HepG2 (cell line): ENCODE measurements around the gene ADAMTS4. TPM values are rescaled to one million over a fixed set of nuclear protein-coding genes. Genes with fewer than 3 reads are reported as not detected.

Source experiments
- BCL6 ChIP-seq: IDR thresholded peaks from 2 replicates; pipeline ENCODE4 v1.6.1; 2016; ENCODE audit warnings: missing genetic modification reagents, missing compliant biosample characterization
- CREM ChIP-seq, 2 experiments: sonication (generic) in 1 of 2; formaldehyde crosslinking in 1 of 2; IDR thresholded peaks; 2 replicates each; pipeline versions ENCODE4 v1.4.0 to v1.6.1; 2016 to 2020; ENCODE audit warnings: antibody characterized with exemption in 1 of 2, mild to moderate bottlenecking in 1 of 2, missing genetic modification reagents in 1 of 2
- FOXP1 ChIP-seq, 2 experiments: fragments of 450-650 bp in 1 of 2; IDR thresholded peaks; 2 replicates each; pipeline ENCODE4 v1.6.1; 2017 to 2018; ENCODE audit warnings: antibody characterized with exemption in 1 of 2
- JUND ChIP-seq: sonication (generic); formaldehyde crosslinking; IDR thresholded peaks from 2 replicates; pipeline ENCODE4 v1.8.0; 2022; ENCODE audit warnings: mild to moderate bottlenecking, missing genetic modification reagents
- KDM5B ChIP-seq: sonication (generic); formaldehyde crosslinking; IDR thresholded peaks from 2 replicates; pipeline ENCODE4 v1.4.0; 2020; ENCODE audit warnings: missing genetic modification reagents, mild to moderate bottlenecking, borderline replicate concordance
- KLF15 ChIP-seq: sonication (generic); formaldehyde crosslinking; IDR thresholded peaks from 2 replicates; pipeline ENCODE4 v1.8.1; 2023; ENCODE audit warnings: borderline replicate concordance, mild to moderate bottlenecking, inconsistent platforms, missing genetic modification reagents, mixed read lengths
- MAFK ChIP-seq, 2 experiments: IDR thresholded peaks in 1 of 2; conservative IDR thresholded peaks in 1 of 2; 2 replicates each; pipeline ENCODE4 v1.6.1; 2011; ENCODE audit warnings: improper control_type of control experiment in 2 of 2, low read length in 2 of 2
- NFATC3 ChIP-seq: sonication (generic); formaldehyde crosslinking; IDR thresholded peaks from 2 replicates; pipeline ENCODE4 v1.5.1; 2020; ENCODE audit warnings: mild to moderate bottlenecking, missing genetic modification reagents
- NFKB2 ChIP-seq: sonication (generic); formaldehyde crosslinking; IDR thresholded peaks from 2 replicates; pipeline ENCODE4 v1.4.0; 2020; ENCODE audit warnings: missing genetic modification reagents, borderline replicate concordance
- PHF8 ChIP-seq: sonication (generic); formaldehyde crosslinking; IDR thresholded peaks from 2 replicates; pipeline ENCODE4 v1.5.0; 2020; ENCODE audit warnings: missing genetic modification reagents
- RBM39 ChIP-seq: fragments of 200-400 bp; formaldehyde crosslinking; IDR thresholded peaks from one replicate; pipeline ENCODE4 v1.6.1; 2018; ENCODE audit warnings: antibody characterized with exemption, mild to moderate bottlenecking, low read depth, low read length; ENCODE audit not compliant: poor library complexity, severe bottlenecking
- SP4 ChIP-seq: sonication (generic); formaldehyde crosslinking; IDR thresholded peaks from 2 replicates; pipeline ENCODE4 v1.8.1; 2023; ENCODE audit warnings: mild to moderate bottlenecking, missing genetic modification reagents
- SYNCRIP ChIP-seq: fragments of 200-400 bp; formaldehyde crosslinking; IDR thresholded peaks from 2 replicates; pipeline ENCODE4 v1.6.1; 2018; ENCODE audit warnings: mild to moderate bottlenecking, low read depth, low read length; ENCODE audit not compliant: insufficient read depth
- TIGD3 ChIP-seq: sonication (generic); formaldehyde crosslinking; IDR thresholded peaks from 2 replicates; pipeline ENCODE4 v1.5.1; 2020; ENCODE audit warnings: mild to moderate bottlenecking, missing genetic modification reagents, borderline replicate concordance
- ZNF225 ChIP-seq: sonication (generic); formaldehyde crosslinking; IDR thresholded peaks from 2 replicates; pipeline ENCODE4 v1.4.0; 2020; ENCODE audit warnings: mild to moderate bottlenecking, missing genetic modification reagents
- ZNF333 ChIP-seq: sonication (generic); formaldehyde crosslinking; IDR thresholded peaks from 2 replicates; pipeline ENCODE4 v1.4.0; 2020; ENCODE audit warnings: mild to moderate bottlenecking, missing genetic modification reagents, borderline replicate concordance
- ZNF547 ChIP-seq: sonication (generic); formaldehyde crosslinking; IDR thresholded peaks from 2 replicates; pipeline ENCODE4 v1.5.1; 2020; ENCODE audit warnings: mild to moderate bottlenecking, missing genetic modification reagents
- ZNF549 ChIP-seq: sonication (generic); formaldehyde crosslinking; IDR thresholded peaks from 2 replicates; pipeline ENCODE4 v1.5.0; 2020; ENCODE audit warnings: missing genetic modification reagents
- ZNF562 ChIP-seq: sonication (generic); formaldehyde crosslinking; IDR thresholded peaks from 2 replicates; pipeline ENCODE4 v1.8.0; 2022; ENCODE audit warnings: missing genetic modification reagents, borderline replicate concordance
- ZNF746 ChIP-seq: sonication (generic); formaldehyde crosslinking; IDR thresholded peaks from 2 replicates; pipeline ENCODE4 v1.8.0; 2022; ENCODE audit warnings: mild to moderate bottlenecking, missing genetic modification reagents
- polyA plus RNA-seq, 8 experiments: library from polyadenylated mRNA; depleted of rRNA in 3 of 8; stranded (reverse) in 7 of 8; unstranded in 1 of 8; fragments of >200 nt; fragmentation: Illumina TruSeq in 4 of 8; extraction: Trizol in 4 of 8; gene quantifications; 2 replicates each; pipeline versions ENCODE4 v1.2.1 to v1.2.3, GENCODE V29; 2011 to 2016; ENCODE audit warnings: low read depth in 4 of 8, missing spikeins in 1 of 8, mixed read lengths in 1 of 8; ENCODE audit not compliant: insufficient read depth in 1 of 8
- total RNA-seq, 5 experiments: library from RNA; depleted of rRNA; stranded (reverse); fragments of >200 nt; fragmentation: Illumina TruSeq; extraction: Trizol; gene quantifications; 2 replicates each; pipeline ENCODE4 v1.2.3, GENCODE V29; 2016; ENCODE audit warnings: low read depth in 1 of 5
- TF ChIP-seq, protein P1 (sequence below): sonication (generic); formaldehyde crosslinking; IDR thresholded peaks from 2 replicates; pipeline ENCODE4 v1.4.0; 2020; ENCODE audit warnings: missing genetic modification reagents, borderline replicate concordance
- TF ChIP-seq, protein P2 (sequence below): sonication (generic); formaldehyde crosslinking; IDR thresholded peaks from 2 replicates; pipeline ENCODE4 v1.4.0; 2020; ENCODE audit warnings: missing genetic modification reagents

ADAMTS4 gene
- total and polyA plus RNA-seq, 2 of the 13 experiments (the other 11 are each of a cell fraction or from before 2014, with no cell fraction given): 0.51 to 1.7 TPM

GRCh38 chr1:161225534-161226319 is 26.9 kb upstream of the ADAMTS4 start, which contains the start of gene TOMM40L (continued):
- TF ChIP-seq NFATC3 (CRISPR knock-in tag) (no peak), SYNCRIP (no peak), BCL6 (CRISPR knock-in tag) (no peak; the same call in 1 of the 2 replicates), ZNF225 (CRISPR knock-in tag) (no peak), CREM (IDR thresholded peaks at IDR 0.05) (peak; percentile 67; the same call in 1 of the 2 replicates), CREM (CRISPR knock-in tag; IDR thresholded peaks at IDR 0.05) (no peak), ZNF547 (CRISPR knock-in tag) (0 out of 2 replicates have a peak, but pooled peaks have one; percentile 6), ZNF549 (no peak), FOXP1 (IDR thresholded peaks at IDR 0.05) (no peak), FOXP1 (CRISPR knock-in tag; IDR thresholded peaks at IDR 0.05) (no peak), JUND (CRISPR knock-in tag) (no peak), PHF8 (peak; percentile 16; the same call in 1 of the 2 replicates), RBM39 (no peak), ZNF746 (CRISPR knock-in tag) (no peak), MAFK (conservative IDR thresholded peaks at IDR 0.05 in 1 of 2, IDR thresholded peaks at IDR 0.05 in 1 of 2; ENCODE audit: low read length in 2 of 2) (no peak), ZNF562 (CRISPR knock-in tag) (no peak), SP4 (CRISPR knock-in tag) (no peak), KDM5B (CRISPR knock-in tag) (no peak), KLF15 (no peak), NFKB2 (CRISPR knock-in tag) (no peak), ZNF333 (CRISPR knock-in tag) (no peak), TIGD3 (CRISPR knock-in tag) (no peak)
- TF ChIP-seq, protein P1, sequence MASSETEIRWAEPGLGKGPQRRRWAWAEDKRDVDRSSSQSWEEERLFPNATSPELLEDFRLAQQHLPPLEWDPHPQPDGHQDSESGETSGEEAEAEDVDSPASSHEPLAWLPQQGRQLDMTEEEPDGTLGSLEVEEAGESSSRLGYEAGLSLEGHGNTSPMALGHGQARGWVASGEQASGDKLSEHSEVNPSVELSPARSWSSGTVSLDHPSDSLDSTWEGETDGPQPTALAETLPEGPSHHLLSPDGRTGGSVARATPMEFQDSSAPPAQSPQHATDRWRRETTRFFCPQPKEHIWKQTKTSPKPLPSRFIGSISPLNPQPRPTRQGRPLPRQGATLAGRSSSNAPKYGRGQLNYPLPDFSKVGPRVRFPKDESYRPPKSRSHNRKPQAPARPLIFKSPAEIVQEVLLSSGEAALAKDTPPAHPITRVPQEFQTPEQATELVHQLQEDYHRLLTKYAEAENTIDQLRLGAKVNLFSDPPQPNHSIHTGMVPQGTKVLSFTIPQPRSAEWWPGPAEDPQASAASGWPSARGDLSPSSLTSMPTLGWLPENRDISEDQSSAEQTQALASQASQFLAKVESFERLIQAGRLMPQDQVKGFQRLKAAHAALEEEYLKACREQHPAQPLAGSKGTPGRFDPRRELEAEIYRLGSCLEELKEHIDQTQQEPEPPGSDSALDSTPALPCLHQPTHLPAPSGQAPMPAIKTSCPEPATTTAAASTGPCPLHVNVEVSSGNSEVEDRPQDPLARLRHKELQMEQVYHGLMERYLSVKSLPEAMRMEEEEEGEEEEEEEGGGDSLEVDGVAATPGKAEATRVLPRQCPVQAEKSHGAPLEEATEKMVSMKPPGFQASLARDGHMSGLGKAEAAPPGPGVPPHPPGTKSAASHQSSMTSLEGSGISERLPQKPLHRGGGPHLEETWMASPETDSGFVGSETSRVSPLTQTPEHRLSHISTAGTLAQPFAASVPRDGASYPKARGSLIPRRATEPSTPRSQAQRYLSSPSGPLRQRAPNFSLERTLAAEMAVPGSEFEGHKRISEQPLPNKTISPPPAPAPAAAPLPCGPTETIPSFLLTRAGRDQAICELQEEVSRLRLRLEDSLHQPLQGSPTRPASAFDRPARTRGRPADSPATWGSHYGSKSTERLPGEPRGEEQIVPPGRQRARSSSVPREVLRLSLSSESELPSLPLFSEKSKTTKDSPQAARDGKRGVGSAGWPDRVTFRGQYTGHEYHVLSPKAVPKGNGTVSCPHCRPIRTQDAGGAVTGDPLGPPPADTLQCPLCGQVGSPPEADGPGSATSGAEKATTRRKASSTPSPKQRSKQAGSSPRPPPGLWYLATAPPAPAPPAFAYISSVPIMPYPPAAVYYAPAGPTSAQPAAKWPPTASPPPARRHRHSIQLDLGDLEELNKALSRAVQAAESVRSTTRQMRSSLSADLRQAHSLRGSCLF (CRISPR knock-in tag): no peak
- TF ChIP-seq, protein P2, sequence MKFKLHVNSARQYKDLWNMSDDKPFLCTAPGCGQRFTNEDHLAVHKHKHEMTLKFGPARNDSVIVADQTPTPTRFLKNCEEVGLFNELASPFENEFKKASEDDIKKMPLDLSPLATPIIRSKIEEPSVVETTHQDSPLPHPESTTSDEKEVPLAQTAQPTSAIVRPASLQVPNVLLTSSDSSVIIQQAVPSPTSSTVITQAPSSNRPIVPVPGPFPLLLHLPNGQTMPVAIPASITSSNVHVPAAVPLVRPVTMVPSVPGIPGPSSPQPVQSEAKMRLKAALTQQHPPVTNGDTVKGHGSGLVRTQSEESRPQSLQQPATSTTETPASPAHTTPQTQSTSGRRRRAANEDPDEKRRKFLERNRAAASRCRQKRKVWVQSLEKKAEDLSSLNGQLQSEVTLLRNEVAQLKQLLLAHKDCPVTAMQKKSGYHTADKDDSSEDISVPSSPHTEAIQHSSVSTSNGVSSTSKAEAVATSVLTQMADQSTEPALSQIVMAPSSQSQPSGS (CRISPR knock-in tag): 0 out of 2 replicates have a peak, but pooled peaks have one; percentile 24
